ENCODE data around the gene SH3PXD2A. TPM values are rescaled to one million over a fixed set of nuclear protein-coding genes. Genes with fewer than 3 reads are reported as not detected.

Gene SH3PXD2A
- total and polyA plus RNA-seq, 2 experiments from 2014 or later, result 1.8 to 5.0 TPM

- Histone ChIP-seq H3K79me2 (replicated peaks; ENCODE audit: insufficient read depth) (no peaks in the 10 kb centered on the region), H3K4me1 (ENCODE audit: insufficient read depth) (no peaks in the 10 kb centered on the region; the same call in 1 of the 2 replicates), H4K20me1 (replicated peaks; ENCODE audit: insufficient read depth) (no peaks in the 10 kb centered on the region), H3K27ac (ENCODE audit: low read depth) (no peak overlapping the region), H3K27me3 (ENCODE audit: insufficient read depth) (no peaks in the 10 kb centered on the region), H3K9me2 (ENCODE audit: insufficient read depth) (no peaks in the 10 kb centered on the region), H3K4me2 (no peak overlapping the region), H3F3A (replicated peaks; ENCODE audit: low read depth) (no peaks in the 10 kb centered on the region), H3K36me3 (ENCODE audit: insufficient read depth) (no peaks in the 10 kb centered on the region), H2AFZ (no peak overlapping the region), H3K4me3 (no peak overlapping the region)
- Mint-ChIP-seq H3K36me3 (ENCODE audit: low read depth) (no peaks in the 10 kb centered on the region), H3K9me3 (no peaks in the 10 kb centered on the region), H3K27me3 (ENCODE audit: insufficient read depth, low read depth, poor library complexity) (peaks cover 13% of the 10 kb centered on the region), H3K4me3 (no peak overlapping the region), H3K4me1 (peaks cover 26% of the 10 kb centered on the region), H3K27ac (no peak overlapping the region)
- no peak for DNase-seq (ENCODE audit: low spot score)
- TF ChIP-seq NANOG (IDR thresholded peaks at IDR 0.05; ENCODE audit: borderline replicate concordance), result no peak
- TF ChIP-seq EZH2phosphoT487 (IDR thresholded peaks at IDR 0.05; ENCODE audit: unreplicated experiment), result no peak
- TF ChIP-seq STAT1 (IDR thresholded peaks at IDR 0.05; ENCODE audit: unreplicated experiment), result no peak
- no peak for TF ChIP-seq ZNF114 (CRISPR knock-in tag; IDR thresholded peaks at IDR 0.05)
- no peak for TF ChIP-seq ZNF462 (CRISPR knock-in tag; IDR thresholded peaks at IDR 0.05)
- TF ChIP-seq REST (IDR thresholded peaks at IDR 0.05; ENCODE audit: unreplicated experiment), result no peak
- no peak for TF ChIP-seq EZH2 (IDR thresholded peaks at IDR 0.05; ENCODE audit: low read depth, unreplicated experiment)
- TF ChIP-seq, protein P1, sequence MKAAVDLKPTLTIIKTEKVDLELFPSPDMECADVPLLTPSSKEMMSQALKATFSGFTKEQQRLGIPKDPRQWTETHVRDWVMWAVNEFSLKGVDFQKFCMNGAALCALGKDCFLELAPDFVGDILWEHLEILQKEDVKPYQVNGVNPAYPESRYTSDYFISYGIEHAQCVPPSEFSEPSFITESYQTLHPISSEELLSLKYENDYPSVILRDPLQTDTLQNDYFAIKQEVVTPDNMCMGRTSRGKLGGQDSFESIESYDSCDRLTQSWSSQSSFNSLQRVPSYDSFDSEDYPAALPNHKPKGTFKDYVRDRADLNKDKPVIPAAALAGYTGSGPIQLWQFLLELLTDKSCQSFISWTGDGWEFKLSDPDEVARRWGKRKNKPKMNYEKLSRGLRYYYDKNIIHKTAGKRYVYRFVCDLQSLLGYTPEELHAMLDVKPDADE (IDR thresholded peaks at IDR 0.05), result no peak
- no peak for TF ChIP-seq CREB1 (CRISPR knock-in tag; IDR thresholded peaks at IDR 0.05; ENCODE audit: low read depth)
- no peak for TF ChIP-seq JUNB (IDR thresholded peaks at IDR 0.05; ENCODE audit: unreplicated experiment)
- TF ChIP-seq POLR2AphosphoS5 (IDR thresholded peaks at IDR 0.05; ENCODE audit: low read depth), result no peak
- TF ChIP-seq CTCF (conservative IDR thresholded peaks at IDR 0.05; ENCODE audit: low read depth in 2 of 2), result no peak
- TF ChIP-seq ZNF331 (CRISPR knock-in tag; IDR thresholded peaks at IDR 0.05; ENCODE audit: low read depth), result no peak
- ATAC-seq, result no peak
Measured at GRCh38 chr10:103819493-103819892, 35.9 kb downstream of the SH3PXD2A start.
